ENCODE measurements around the gene RAET1G.

GRCh38 chr6:149872233-149872632 lies 50.7 kb downstream of the RAET1G start:
- TF ChIP-seq POLR2A (IDR thresholded peaks at IDR 0.05) (no peak), CTCF (IDR thresholded peaks at IDR 0.05) (no peak), POLR2AphosphoS5 (IDR thresholded peaks at IDR 0.05) (no peak), EP300 (IDR thresholded peaks at IDR 0.05; ENCODE audit: low read depth) (no peak)
